SJSA1 (cell line): ENCODE data around the gene HEXIM1. TPM values are rescaled to one million over a fixed set of nuclear protein-coding genes. Genes with fewer than 3 reads are reported as not detected.
"Not testable (repeated sequence)": the region's sequence is repeated elsewhere in the genome, so short reads cannot be mapped to it uniquely, and the experiment has no call there.

Source experiments
- DNase-seq, 2 experiments: peaks; one replicate each; pipeline ENCODE4 v3.0.0-alpha.2; 2015 to 2020; ENCODE audit warnings: low spot score in 2 of 2, low read depth in 1 of 2
- H3K27ac ChIP-seq: fragments of 250-450 bp; sonication (Bioruptor Pico); 2 replicates; pipeline ENCODE4 v1.5.1; 2020; ENCODE audit warnings: mild to moderate bottlenecking, moderate library complexity
- H3K27me3 ChIP-seq: fragments of 250-450 bp; sonication (Bioruptor Pico); replicated peaks from 2 replicates; pipeline ENCODE4 v1.5.1; 2020; ENCODE audit warnings: mild to moderate bottlenecking, moderate library complexity
- H3K36me3 ChIP-seq: fragments of 250-450 bp; sonication (Bioruptor Pico); 2 replicates; pipeline ENCODE4 v1.5.1; 2020; ENCODE audit warnings: mild to moderate bottlenecking
- H3K4me1 ChIP-seq: fragments of 250-450 bp; sonication (Bioruptor Pico); replicated peaks from 2 replicates; pipeline ENCODE4 v1.6.1; 2021; ENCODE audit warnings: mild to moderate bottlenecking
- H3K4me3 ChIP-seq: fragments of 250-450 bp; sonication (Bioruptor Pico); 2 replicates; pipeline ENCODE4 v1.5.1; 2020; ENCODE audit warnings: mild to moderate bottlenecking
- H3K9me3 ChIP-seq: fragments of 250-450 bp; sonication (Bioruptor Pico); replicated peaks from 2 replicates; pipeline ENCODE4 v1.5.1; 2020; ENCODE audit warnings: mild to moderate bottlenecking
- total RNA-seq: library from RNA; depleted of rRNA; stranded (reverse); fragments of >200 nt; shearing (Covaris generic); gene quantifications from 2 replicates; pipeline ENCODE4 v1.2.3, GENCODE V29; 2014

The HEXIM1 gene
- total RNA-seq, 1 experiment from 2014 or later = 7.3 TPM

DNA sequence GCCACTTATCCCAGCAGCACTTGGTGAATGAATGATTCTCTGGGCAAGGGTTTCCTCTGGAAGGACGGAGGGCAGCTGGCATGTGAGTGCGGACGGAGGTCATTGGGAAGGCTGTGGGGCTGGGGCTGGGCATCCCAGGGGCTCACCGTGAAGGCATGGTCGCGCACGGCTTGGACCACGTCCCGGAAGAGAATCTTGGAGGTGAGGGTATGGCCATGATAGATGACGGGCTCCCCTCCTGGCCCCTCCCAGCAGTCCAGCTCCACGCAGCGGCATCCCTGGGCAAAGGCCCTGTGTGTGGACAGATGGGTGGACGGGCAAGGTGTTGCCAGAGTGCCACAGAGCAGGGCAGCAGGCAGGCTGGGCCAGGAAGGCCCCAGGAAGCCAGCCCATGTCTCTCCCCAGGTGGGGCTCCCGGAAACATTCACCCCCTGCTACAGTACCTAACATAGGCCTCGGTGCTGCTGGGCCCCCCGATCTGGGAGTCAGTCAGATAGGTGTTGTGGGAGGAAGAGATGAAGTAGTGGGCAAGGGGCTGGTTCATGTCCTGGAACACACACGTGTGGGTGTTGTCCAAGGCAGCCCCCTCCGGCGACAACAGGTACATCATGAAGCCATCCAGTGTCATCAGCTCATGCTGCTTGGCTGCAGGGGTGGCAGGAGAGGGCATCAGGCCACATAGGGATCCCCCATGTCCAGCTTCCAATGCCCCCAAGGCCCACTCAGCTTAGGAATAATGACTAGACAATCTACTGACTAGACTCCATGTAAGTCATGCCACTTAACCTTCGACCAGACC is 30.2 kb upstream of the HEXIM1 start:
- Histone ChIP-seq H3K4me3 (no peak overlapping the region), H3K27me3 (no peaks in the 10 kb centered on the region), H3K36me3 (peaks cover 29% of the 10 kb centered on the region), H3K27ac (no peak overlapping the region), H3K9me3 (no peaks in the 10 kb centered on the region), H3K4me1 (peaks cover 10% of the 10 kb centered on the region)
- DNase-seq = peak in 1 of 2 experiments; percentile 45

DNA sequence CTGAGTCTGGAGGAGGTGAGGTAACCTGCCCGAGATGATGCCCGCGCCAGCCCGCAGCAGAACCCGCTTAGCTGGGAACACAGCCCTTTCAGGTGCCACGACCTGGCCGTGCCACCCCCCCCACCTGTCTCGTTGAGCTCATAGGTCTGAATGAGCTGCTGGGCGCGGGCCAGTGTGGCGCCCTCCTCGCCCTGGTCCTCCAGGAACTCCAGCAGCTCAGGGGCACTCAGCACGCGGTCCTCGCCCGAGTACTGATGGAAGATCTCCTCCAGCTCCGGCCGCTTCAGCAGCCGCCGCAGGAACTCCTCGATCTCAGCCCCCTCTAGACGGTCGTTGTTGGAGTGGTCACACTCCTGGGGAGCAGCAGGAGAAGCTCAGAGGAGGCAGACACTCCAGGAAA is 29.6 kb upstream of the HEXIM1 start:
- no peaks in the 10 kb centered on the region for H3K27me3 ChIP-seq
- no peak overlapping the region for H3K27ac ChIP-seq
- peaks cover 17% of the 10 kb centered on the region for H3K4me1 ChIP-seq
- no peak overlapping the region for H3K4me3 ChIP-seq
- H3K36me3 ChIP-seq = peaks cover 23% of the 10 kb centered on the region
- H3K9me3 ChIP-seq = no peaks in the 10 kb centered on the region
- peak in 1 of 2 experiments; percentile 45 for DNase-seq

DNA sequence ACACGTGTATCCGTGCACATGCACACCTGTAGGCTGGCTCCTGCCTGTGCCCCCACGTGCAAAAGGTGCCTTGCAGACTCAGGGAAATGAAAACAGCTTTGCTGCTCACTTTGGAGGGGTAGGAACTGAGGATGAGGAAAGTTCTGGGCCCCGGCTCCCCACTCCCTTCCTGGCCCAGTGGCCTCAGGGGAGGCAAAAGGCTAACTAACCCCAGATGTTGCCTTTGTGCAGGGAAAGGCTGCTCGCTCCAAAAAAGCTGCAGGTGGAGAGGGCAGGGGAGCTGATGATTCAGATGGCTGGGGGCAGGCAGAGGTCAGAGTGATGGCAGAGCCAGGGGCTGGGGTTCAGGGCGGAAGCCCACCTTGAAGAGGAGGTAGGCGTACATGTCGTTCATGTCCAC is 28.3 kb upstream of the HEXIM1 start:
- Histone ChIP-seq H3K27me3 (no peaks in the 10 kb centered on the region), H3K27ac (no peak overlapping the region)
- no peak for DNase-seq

DNA sequence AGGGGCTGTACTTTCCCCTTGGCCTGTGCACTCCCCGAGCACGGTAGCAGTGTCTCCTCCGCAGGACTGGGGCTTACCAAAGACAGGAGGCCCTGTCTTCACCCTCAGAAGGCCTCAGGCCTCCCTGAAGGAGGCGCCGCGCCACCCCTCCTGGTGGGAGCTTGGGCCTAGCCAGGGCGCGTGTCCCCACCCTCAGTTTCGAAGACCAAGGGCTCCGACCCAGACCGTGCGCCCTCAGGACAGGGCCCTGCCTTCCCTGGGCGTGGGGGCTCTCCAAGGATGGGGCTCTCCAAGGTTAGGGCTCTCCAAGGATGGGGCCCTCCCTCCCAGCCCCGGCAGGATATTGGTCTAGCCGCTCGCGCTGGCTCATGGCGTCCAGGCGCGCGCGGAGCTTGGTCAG is 27.7 kb upstream of the HEXIM1 start:
- DNase-seq = no peak
- Histone ChIP-seq H3K36me3 (peaks cover 20% of the 10 kb centered on the region), H3K9me3 (no peaks in the 10 kb centered on the region), H3K27me3 (no peaks in the 10 kb centered on the region), H3K27ac (no peak overlapping the region), H3K4me1 (peaks cover 31% of the 10 kb centered on the region), H3K4me3 (no peak overlapping the region)

More for the DNA sequence above, 28.3 kb upstream of the HEXIM1 start:
- Histone ChIP-seq H3K4me1 (peaks cover 29% of the 10 kb centered on the region), H3K36me3 (peaks cover 20% of the 10 kb centered on the region), H3K4me3 (no peak overlapping the region), H3K9me3 (no peaks in the 10 kb centered on the region)

DNA sequence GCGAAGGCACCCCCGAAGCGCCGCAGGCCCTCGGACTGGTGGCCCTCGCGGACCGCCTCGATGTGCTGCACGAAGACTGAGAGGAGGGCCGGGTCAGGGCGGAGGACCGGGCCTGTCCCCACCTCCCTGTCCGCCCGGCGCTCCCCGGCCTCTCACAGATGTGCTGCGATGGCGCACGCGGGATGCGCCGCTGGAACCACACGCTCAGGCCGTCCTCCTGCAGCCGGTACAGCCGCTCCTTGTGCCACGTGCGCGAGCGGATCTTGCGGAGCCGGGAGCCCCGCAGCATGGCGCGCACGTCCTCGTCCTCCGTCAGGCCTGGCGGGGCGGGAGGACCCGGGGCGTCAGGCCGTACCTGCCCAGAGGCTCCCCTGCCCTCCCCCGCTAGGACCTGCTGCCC is 27.2 kb upstream of the HEXIM1 start:
- Histone ChIP-seq H3K27me3 (no peaks in the 10 kb centered on the region), H3K4me1 (peaks cover 31% of the 10 kb centered on the region), H3K36me3 (peaks cover 20% of the 10 kb centered on the region), H3K27ac (no peak overlapping the region), H3K9me3 (no peaks in the 10 kb centered on the region), H3K4me3 (no peak overlapping the region)
- no peak for DNase-seq

DNA sequence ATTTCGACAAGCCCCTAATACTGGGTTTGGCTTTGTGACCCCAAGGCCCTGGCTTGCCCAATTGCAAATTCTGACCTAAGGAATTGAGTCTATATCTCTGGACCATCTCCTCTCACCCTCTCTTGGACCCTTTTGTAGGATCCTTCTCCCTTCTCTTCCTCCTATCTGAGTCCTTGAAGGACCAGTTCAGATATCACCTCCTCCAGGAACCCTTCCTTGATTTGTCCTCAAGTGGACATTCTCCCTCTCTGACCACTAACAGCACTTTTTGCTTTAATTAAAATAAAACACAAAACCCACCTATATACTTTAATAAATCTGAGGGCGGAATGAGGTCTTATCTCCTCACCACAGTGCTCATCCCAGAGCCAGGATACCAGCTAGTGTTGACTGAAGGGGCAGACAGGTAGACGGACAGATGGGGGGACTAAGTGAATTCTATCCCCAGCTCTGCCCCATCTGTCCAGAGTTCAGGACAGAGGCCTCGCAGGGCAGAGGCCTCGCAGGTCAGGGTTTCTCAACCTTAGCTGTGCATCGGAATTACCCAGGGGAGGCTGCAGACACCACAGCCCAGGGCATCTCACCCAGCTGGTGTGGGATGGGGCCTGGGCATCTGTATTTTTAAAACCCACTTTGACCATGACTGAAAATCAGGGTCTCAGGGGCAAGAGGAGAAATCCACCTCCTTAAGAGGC is 25.1 kb upstream of the HEXIM1 start:
- H3K27ac ChIP-seq = peak overlapping the region; percentile 84
- DNase-seq = no peak
- no peaks in the 10 kb centered on the region for H3K27me3 ChIP-seq
- H3K4me3 ChIP-seq = no peak overlapping the region
- no peaks in the 10 kb centered on the region for H3K9me3 ChIP-seq
- H3K4me1 ChIP-seq = peaks cover 45% of the 10 kb centered on the region
- H3K36me3 ChIP-seq = peaks cover 12% of the 10 kb centered on the region

DNA sequence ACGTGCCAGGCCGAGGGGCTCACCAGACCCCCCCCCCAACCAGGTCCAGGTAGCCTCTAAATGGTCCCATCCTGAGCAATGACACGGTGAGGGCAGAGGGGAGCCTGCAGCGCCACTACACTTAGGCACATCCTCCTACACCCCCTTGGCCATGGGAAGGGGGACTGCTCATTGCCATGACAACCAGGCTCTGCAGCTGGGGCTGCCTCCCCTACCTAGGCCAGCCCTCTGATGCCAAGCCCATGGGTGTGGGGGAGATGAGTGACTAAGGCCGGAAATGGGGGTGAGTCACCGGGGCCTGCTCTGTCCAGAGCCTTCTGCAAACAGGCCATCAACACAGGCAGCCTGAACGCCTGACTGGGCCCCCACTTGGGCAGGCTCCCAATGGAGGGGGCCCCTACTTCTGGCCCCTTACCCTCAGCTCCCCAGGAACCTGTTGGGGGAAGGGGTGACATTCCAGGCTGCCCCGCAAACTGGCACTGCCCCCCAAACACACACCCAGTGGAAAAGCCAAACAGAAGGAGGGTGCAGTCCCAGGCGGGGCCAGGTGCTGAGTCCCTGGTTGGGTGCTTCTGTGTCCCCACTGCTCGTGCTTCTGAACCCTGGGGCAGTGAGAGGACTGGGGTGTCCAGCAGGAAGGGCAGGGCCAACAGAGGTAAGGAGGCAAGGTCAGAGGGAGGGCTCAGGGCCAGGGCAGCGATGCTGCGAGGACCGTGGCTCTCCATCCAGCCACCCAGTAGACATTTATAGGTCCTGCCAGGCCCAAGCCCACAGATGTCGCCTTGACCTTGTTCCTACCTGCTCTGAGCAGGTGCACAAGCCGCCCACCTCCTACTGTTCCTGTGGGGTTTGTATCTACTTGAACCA is 24.1 kb upstream of the HEXIM1 start:
- Histone ChIP-seq H3K36me3 (peaks cover 3% of the 10 kb centered on the region), H3K4me1 (peaks cover 48% of the 10 kb centered on the region), H3K9me3 (no peaks in the 10 kb centered on the region), H3K27me3 (no peaks in the 10 kb centered on the region), H3K4me3 (no peak overlapping the region), H3K27ac (peak overlapping the region; percentile 84)
- DNase-seq = peak; percentile 88 to 98

DNA sequence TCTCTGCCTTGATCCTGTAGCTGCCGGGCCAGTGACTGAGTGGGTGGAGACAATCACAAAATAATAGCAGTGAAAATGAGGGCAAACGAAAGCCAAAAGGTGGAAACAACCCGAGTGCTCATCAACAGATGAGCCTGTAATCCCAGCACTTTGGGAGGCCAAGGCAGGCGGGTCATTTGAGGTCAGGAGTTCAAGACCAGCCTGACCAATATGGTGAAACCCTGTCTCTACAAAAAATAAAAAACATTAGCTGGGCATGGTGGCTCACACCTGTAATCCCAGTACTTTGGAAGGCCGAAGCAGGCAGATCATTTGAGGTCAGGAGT is 23.5 kb upstream of the HEXIM1 start:
- H3K36me3 ChIP-seq, H3K27me3 ChIP-seq, H3K4me3 ChIP-seq, DNase-seq, H3K9me3 ChIP-seq: not testable (repeated sequence)
- Histone ChIP-seq H3K4me1 (peaks cover 49% of the 10 kb centered on the region), H3K27ac (peak overlapping the region; percentile 84)

DNA sequence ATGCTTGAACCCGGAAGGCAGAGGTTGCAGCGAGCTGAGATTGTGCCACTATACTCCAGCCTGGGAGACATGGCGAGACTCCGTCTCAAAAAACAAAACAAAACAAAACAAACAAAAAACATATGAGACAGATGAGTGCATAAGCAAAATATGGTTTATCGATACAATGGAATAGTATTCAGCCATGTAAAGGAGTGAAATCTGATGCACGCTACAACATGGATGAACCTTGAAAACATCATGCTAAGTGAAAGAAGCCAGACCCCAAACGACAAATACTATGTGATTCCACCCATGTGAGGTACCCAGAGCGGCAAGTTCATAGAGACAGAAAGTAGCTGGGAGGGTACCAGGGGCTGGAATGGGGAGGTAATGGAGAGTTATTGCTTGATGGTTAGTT is 22.8 kb upstream of the HEXIM1 start:
- DNase-seq = no peak

DNA sequence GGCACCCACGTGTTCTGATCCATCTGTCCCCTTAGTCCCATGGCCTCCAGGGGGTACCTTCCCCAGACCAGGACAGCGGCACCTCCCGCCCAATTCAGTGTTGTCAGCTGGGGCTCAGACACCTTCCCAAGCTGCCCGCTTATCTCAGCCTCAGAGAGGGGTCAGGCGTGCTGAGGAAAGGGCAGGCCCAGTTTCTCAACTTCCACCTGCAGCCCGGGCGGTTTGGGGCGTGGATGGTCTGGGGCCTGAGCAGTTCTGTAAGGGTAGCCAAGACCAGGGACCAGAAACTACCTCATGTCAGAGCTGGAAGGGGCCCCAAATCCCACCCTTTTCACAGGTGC is 21.1 kb upstream of the HEXIM1 start:
- Histone ChIP-seq H3K9me3 (no peaks in the 10 kb centered on the region), H3K27ac (no peak overlapping the region), H3K27me3 (no peaks in the 10 kb centered on the region), H3K36me3 (peaks cover 3% of the 10 kb centered on the region; the same call in 1 of the 2 replicates), H3K4me3 (no peak overlapping the region), H3K4me1 (peaks cover 68% of the 10 kb centered on the region)
- no peak for DNase-seq

More for the DNA sequence above, 22.8 kb upstream of the HEXIM1 start:
- Histone ChIP-seq H3K36me3 (no peaks in the 10 kb centered on the region; the same call in 1 of the 2 replicates), H3K4me1 (peaks cover 57% of the 10 kb centered on the region), H3K27ac (no peak overlapping the region), H3K9me3 (no peaks in the 10 kb centered on the region), H3K4me3 (no peak overlapping the region), H3K27me3 (no peaks in the 10 kb centered on the region)

DNA sequence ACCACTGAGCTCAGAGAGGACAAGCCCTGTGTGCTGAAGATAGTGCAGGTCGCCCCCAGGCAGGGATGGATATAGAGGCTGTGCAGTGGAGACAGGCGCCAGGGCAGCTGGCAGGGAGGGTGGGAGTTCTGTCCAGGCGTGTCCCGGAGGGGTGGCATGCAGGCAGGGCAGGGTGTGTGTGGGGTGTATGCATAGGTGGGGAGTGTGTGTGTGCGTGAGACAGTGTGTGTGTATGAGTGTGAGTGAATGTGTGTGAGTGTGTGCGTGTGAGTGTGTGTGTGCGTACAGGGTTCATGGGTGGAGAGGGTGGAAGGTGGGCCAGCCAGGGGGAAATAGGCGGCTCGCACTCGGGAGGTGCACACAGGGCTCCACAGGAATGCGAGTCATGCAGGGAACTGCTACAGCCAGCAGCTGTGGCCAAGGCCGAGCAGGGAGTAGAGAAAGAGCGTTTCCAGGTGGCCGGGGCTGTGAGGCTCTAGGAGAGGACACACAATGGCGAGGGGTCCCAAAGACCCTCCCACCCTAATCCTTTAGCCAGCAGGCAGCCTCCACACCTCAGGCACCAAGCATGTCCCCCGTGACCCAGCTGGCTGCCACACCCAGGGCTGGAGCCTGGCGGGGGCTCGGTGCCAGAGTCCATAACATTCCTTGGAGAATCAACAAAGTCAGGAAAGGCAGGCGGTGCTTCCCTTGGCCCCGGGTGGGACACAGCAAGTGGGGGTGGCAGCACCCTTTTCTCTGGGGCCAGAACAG is 20.6 kb upstream of the HEXIM1 start:
- DNase-seq = peak in 1 of 2 experiments; percentile 56
- Histone ChIP-seq H3K27ac (peak overlapping the region; percentile 59), H3K4me1 (peaks cover 64% of the 10 kb centered on the region)

DNA sequence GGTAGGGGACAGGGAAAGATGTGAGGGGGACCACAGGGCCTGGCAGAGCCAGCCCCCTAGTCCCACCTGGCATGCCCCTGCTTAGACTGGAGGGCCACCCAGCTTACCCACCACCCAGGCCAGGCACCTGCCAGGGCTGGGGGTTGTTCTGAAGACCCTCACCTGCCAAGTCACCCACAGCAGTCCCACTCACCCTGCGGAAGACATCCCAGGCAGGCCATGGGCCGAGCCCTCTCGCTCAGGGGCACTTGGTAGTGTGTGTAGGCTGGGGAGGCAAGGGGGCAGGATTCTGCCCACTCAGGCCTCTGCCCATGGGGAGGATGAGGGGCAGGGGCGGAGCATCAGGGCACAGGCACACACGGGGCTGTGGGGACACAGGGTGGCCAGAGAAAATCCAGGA is 19.9 kb upstream of the HEXIM1 start:
- Histone ChIP-seq H3K36me3 (peaks cover 3% of the 10 kb centered on the region), H3K27me3 (no peaks in the 10 kb centered on the region), H3K27ac (peak overlapping the region; percentile 59), H3K4me1 (peaks cover 63% of the 10 kb centered on the region), H3K4me3 (no peak overlapping the region), H3K9me3 (no peaks in the 10 kb centered on the region)
- DNase-seq = no peak

More for the DNA sequence above, 20.6 kb upstream of the HEXIM1 start:
- Histone ChIP-seq H3K27me3 (no peaks in the 10 kb centered on the region), H3K9me3 (no peaks in the 10 kb centered on the region), H3K4me3 (no peak overlapping the region), H3K36me3 (peaks cover 3% of the 10 kb centered on the region)

DNA sequence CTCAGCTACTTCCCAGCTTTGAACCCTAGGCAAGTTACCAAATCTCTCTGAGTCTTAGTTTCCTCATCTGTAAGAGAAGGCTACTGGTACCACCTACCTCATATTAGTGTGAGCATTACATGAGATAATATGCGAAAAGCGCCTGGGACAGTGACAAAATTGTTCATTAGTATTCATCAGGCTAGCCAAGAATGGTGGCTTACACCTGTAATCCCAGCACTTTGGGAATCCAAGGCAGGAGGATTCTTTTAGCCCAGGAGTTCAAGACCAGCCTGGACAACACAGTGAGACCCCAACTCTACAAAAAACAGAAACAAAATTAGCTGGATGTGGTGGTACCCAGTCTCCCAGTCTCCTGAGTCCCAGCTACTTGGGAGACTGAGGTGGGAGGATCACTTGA is 19.3 kb upstream of the HEXIM1 start:
- H3K9me3 ChIP-seq = no peaks in the 10 kb centered on the region
- peaks cover 56% of the 10 kb centered on the region for H3K4me1 ChIP-seq
- H3K27me3 ChIP-seq = no peaks in the 10 kb centered on the region
- no peak for DNase-seq
- peaks cover 3% of the 10 kb centered on the region for H3K36me3 ChIP-seq
- H3K27ac ChIP-seq = no peak overlapping the region
- H3K4me3 ChIP-seq = no peak overlapping the region
